ENCODE results near the gene DENND2A. TPM values are rescaled to one million over a fixed set of nuclear protein-coding genes. Genes with fewer than 3 reads are reported as not detected.

The DENND2A gene
- total and polyA plus RNA-seq, 2 donors (not counting 1 experiment from before 2014, with no cell fraction given) = 30.6 to 39.0 TPM

- Histone ChIP-seq H3K4me2 (ENCODE audit: extremely low read depth, insufficient read depth, low read length) (no peak overlapping the region), H2AFZ (ENCODE audit: low read length) (no peak overlapping the region), H3K27ac (ENCODE audit: insufficient read depth, low read length) (no peak overlapping the region), H3K79me2 (ENCODE audit: control insufficient read depth, insufficient read depth, low read length) (no peaks in the 10 kb centered on the region), H3K9ac (ENCODE audit: insufficient read depth, low read length) (no peak overlapping the region), H3K9me3 (ENCODE audit: control insufficient read depth, insufficient read depth, low read depth, low read length) (no peaks in the 10 kb centered on the region), H3K4me3 (replicated peaks in 1 of 4; ENCODE audit: control extremely low read depth in 1 of 4, insufficient read depth in 1 of 4, low read depth in 3 of 4, low read length in 4 of 4) (no peak overlapping the region), H4K20me1 (ENCODE audit: control insufficient read depth, extremely low read depth, insufficient read depth, low read length) (no peaks in the 10 kb centered on the region), H3K27me3 (ENCODE audit: control insufficient read depth, insufficient read depth, low read length) (no peaks in the 10 kb centered on the region), H3K36me3 (ENCODE audit: control insufficient read depth, insufficient read depth, low read length) (no peaks in the 10 kb centered on the region), H3K4me1 (ENCODE audit: control insufficient read depth, extremely low read depth, insufficient read depth, low read length) (no peaks in the 10 kb centered on the region)
- TF ChIP-seq EZH2 (IDR thresholded peaks at IDR 0.05; ENCODE audit: low read length, missing control alignments) = no peak
- TF ChIP-seq, protein P1, sequence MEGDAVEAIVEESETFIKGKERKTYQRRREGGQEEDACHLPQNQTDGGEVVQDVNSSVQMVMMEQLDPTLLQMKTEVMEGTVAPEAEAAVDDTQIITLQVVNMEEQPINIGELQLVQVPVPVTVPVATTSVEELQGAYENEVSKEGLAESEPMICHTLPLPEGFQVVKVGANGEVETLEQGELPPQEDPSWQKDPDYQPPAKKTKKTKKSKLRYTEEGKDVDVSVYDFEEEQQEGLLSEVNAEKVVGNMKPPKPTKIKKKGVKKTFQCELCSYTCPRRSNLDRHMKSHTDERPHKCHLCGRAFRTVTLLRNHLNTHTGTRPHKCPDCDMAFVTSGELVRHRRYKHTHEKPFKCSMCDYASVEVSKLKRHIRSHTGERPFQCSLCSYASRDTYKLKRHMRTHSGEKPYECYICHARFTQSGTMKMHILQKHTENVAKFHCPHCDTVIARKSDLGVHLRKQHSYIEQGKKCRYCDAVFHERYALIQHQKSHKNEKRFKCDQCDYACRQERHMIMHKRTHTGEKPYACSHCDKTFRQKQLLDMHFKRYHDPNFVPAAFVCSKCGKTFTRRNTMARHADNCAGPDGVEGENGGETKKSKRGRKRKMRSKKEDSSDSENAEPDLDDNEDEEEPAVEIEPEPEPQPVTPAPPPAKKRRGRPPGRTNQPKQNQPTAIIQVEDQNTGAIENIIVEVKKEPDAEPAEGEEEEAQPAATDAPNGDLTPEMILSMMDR (conservative IDR thresholded peaks at IDR 0.05 in 1 of 2, IDR thresholded peaks at IDR 0.05 in 1 of 2; ENCODE audit: low read depth in 1 of 2, low read length in 2 of 2) = no peak
- no peak for DNase-seq (ENCODE audit: low read depth in 2 of 2)
These were observed 46.3 kb upstream of the DENND2A start for GRCh38 chr7:140686921-140687320.

- Histone ChIP-seq H3K4me3 (replicated peaks in 1 of 4; ENCODE audit: control extremely low read depth in 1 of 4, insufficient read depth in 1 of 4, low read depth in 3 of 4, low read length in 4 of 4) (no peak overlapping the region), H3K9me3 (ENCODE audit: control insufficient read depth, insufficient read depth, low read depth, low read length) (no peaks in the 10 kb centered on the region), H3K27ac (ENCODE audit: insufficient read depth, low read length) (no peak overlapping the region), H4K20me1 (ENCODE audit: control insufficient read depth, extremely low read depth, insufficient read depth, low read length) (no peaks in the 10 kb centered on the region), H3K4me2 (ENCODE audit: extremely low read depth, insufficient read depth, low read length) (no peak overlapping the region), H3K36me3 (ENCODE audit: control insufficient read depth, insufficient read depth, low read length) (peaks cover 2% of the 10 kb centered on the region), H2AFZ (ENCODE audit: low read length) (no peak overlapping the region), H3K79me2 (ENCODE audit: control insufficient read depth, insufficient read depth, low read length) (no peaks in the 10 kb centered on the region), H3K27me3 (ENCODE audit: control insufficient read depth, insufficient read depth, low read length) (no peaks in the 10 kb centered on the region), H3K9ac (ENCODE audit: insufficient read depth, low read length) (no peak overlapping the region), H3K4me1 (ENCODE audit: control insufficient read depth, extremely low read depth, insufficient read depth, low read length) (no peaks in the 10 kb centered on the region)
- no peak for DNase-seq (ENCODE audit: low read depth in 2 of 2)
- TF ChIP-seq, protein P1 (conservative IDR thresholded peaks at IDR 0.05 in 1 of 2, IDR thresholded peaks at IDR 0.05 in 1 of 2; ENCODE audit: low read depth in 1 of 2, low read length in 2 of 2) = no peak
- TF ChIP-seq EZH2 (IDR thresholded peaks at IDR 0.05; ENCODE audit: low read length, missing control alignments) = no peak
These were observed 44.9 kb upstream of the DENND2A start for GRCh38 chr7:140685407-140686087.

DNA sequence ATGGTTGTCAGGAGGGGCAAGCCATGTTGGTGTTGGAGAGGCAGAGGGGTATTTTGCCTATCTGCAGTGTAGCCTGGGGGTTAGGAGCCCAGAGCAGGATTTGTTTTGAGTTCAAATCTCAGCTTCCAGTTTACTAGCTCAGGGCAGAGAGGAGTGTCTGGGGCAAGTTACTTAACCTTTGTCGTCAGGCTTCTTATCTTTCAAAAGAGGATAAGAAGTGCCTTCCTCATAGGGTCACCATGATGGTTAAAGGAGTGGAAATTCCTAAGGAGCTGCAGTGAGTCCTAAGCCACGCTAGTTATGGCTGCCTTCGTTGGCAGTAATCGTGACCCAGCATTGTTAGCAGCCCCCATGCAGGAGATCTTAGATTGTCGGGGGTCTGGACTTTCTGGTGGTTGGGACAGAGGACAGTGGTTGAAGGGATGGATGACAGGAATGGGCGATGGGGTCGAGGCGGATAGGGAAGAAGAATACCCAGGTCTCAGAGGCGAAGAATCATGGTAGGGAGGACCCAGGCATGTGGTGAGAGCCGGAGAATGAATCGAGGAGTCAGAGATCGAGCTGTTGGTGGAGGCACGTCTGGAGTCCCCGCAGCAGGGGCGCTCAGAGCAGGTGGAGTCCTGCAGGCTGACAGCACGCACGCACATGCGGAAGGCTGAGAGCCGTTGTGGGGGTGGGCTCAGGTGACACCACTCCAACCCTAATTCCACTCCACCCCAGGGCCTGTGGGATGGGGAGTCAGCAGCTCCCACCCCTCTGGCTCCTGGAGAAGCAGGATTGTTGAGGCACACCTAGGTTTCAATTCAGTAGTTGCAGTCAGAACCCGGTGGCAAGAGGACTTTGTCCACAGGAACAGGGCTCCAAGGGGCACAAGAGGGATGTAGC, 43.7 kb upstream of the DENND2A start:
- Histone ChIP-seq H3K4me1 (ENCODE audit: control insufficient read depth, extremely low read depth, insufficient read depth, low read length) (no peaks in the 10 kb centered on the region), H3K27me3 (ENCODE audit: control insufficient read depth, insufficient read depth, low read length) (no peaks in the 10 kb centered on the region), H3K4me2 (ENCODE audit: extremely low read depth, insufficient read depth, low read length) (no peak overlapping the region), H3K4me3 (replicated peaks in 1 of 4; ENCODE audit: control extremely low read depth in 1 of 4, insufficient read depth in 1 of 4, low read depth in 3 of 4, low read length in 4 of 4) (no peak overlapping the region), H3K9me3 (ENCODE audit: control insufficient read depth, insufficient read depth, low read depth, low read length) (no peaks in the 10 kb centered on the region), H3K36me3 (ENCODE audit: control insufficient read depth, insufficient read depth, low read length) (peaks cover 2% of the 10 kb centered on the region), H4K20me1 (ENCODE audit: control insufficient read depth, extremely low read depth, insufficient read depth, low read length) (no peaks in the 10 kb centered on the region), H3K9ac (ENCODE audit: insufficient read depth, low read length) (no peak overlapping the region), H3K79me2 (ENCODE audit: control insufficient read depth, insufficient read depth, low read length) (no peaks in the 10 kb centered on the region), H3K27ac (ENCODE audit: insufficient read depth, low read length) (no peak overlapping the region), H2AFZ (ENCODE audit: low read length) (no peak overlapping the region)
- DNase-seq (ENCODE audit: low read depth in 2 of 2) = no peak
- TF ChIP-seq, protein P1 (conservative IDR thresholded peaks at IDR 0.05 in 1 of 2, IDR thresholded peaks at IDR 0.05 in 1 of 2; ENCODE audit: low read depth in 1 of 2, low read length in 2 of 2) = no peak
- TF ChIP-seq EZH2 (IDR thresholded peaks at IDR 0.05; ENCODE audit: low read length, missing control alignments) = no peak

All from fibroblast of lung (primary cell).